Measurements from ENCODE around the gene STARD13. TPM values are rescaled to one million over a fixed set of nuclear protein-coding genes. Genes with fewer than 3 reads are reported as not detected.

STARD13 gene
- total and polyA plus RNA-seq, 9 donors, result 7.2 to 31.5 (median 14.0) TPM

DNA sequence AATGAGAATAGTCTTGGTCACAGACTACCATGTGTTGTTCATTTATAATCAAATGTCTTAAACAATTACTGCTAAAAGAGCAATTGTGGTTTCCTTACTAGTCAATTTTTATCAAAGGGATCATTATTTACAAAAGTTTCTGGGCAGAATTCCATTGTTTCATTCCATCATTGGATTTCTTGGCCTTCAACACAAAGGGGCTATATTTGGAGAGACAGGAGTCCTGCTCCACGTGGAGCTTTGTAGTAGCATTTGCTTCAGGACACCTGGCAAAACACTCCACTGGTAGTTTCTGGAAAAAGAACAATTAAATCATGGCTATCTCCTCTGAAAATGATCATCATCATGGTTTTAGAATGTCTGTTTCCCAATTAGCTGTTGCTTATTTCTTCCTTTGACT, 22.3 kb upstream of the STARD13 start:
- WGBS, 3 donors, result 6 to 7% (median 7%) methylated on average over 1 of the region's 1 CpG
- Histone ChIP-seq H3K4me1 (ENCODE audit: insufficient read depth) (no peaks in the 10 kb centered on the region), H3K36me3 (no peaks in the 10 kb centered on the region), H3K4me3 (no peak overlapping the region), H3K27ac (no peak overlapping the region), H3K27me3 (no peaks in the 10 kb centered on the region), H3K9me3 (no peaks in the 10 kb centered on the region)
- DNase-seq, result no peak
- TF ChIP-seq EP300 (IDR thresholded peaks at IDR 0.05), result no peak
- no peak for TF ChIP-seq POLR2A (IDR thresholded peaks at IDR 0.05)
- TF ChIP-seq, protein P1, sequence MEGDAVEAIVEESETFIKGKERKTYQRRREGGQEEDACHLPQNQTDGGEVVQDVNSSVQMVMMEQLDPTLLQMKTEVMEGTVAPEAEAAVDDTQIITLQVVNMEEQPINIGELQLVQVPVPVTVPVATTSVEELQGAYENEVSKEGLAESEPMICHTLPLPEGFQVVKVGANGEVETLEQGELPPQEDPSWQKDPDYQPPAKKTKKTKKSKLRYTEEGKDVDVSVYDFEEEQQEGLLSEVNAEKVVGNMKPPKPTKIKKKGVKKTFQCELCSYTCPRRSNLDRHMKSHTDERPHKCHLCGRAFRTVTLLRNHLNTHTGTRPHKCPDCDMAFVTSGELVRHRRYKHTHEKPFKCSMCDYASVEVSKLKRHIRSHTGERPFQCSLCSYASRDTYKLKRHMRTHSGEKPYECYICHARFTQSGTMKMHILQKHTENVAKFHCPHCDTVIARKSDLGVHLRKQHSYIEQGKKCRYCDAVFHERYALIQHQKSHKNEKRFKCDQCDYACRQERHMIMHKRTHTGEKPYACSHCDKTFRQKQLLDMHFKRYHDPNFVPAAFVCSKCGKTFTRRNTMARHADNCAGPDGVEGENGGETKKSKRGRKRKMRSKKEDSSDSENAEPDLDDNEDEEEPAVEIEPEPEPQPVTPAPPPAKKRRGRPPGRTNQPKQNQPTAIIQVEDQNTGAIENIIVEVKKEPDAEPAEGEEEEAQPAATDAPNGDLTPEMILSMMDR (IDR thresholded peaks at IDR 0.05), result no peak
- intact Hi-C loops (cut with DNase I), result no loop called here

DNA sequence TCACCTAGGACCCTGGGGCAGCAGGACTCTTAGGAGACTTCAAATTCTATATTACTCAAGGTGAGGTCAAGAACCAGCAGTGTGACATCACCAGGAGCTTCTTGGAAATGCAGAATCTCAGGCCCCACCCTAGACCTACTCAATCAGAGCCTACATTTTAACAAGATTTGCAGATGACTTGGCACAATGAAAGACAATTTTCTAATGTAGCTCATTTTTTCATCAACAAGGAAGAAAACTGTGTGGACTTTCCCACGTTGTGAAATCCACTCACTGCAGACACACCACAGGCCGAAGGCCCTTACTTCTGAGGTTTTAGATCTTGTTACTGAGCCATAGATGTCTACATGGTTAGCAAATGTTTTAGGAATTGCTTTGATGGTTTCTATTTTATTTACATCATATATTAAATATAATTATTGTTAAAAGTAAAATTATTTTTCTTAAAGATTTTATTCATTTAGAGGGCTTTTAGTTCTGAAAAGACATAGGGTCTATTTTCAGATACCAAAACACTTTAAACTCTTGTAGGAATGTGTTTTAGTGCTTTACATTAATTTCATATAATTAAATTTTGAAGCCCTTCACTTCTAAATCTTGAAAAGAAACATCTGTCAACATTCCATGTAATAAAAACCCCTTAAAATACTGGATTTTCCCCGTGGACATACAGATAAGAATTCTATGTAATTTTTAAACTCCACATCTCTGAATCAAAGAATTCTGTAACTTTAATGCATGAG, 18.5 kb upstream of the STARD13 start:
- no peak overlapping the region for H3K4me3 ChIP-seq
- no peak for DNase-seq

DNA sequence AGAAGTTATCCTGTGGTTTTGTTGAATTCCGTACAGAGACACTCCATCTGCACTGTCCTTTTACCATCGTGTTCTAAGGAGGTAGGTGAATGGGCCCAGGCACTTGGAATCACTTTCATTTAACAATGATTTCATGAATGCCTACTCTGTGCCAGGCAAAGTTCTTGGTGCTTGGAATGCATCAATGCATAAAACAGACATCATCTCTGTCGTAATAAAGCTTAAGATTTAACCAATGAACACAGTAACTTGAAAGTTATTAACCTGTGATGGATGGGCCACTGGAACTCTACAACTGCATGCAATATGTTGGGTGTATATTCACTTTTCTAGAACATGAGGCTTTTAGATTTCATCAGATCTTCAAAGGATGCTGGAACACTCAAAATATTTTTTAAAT, 14.1 kb upstream of the STARD13 start:
- Histone ChIP-seq H3K4me1 (ENCODE audit: insufficient read depth) (peaks cover 3% of the 10 kb centered on the region), H3K4me3 (no peak overlapping the region), H3K27ac (no peak overlapping the region), H3K36me3 (no peaks in the 10 kb centered on the region), H3K9me3 (no peaks in the 10 kb centered on the region), H3K27me3 (no peaks in the 10 kb centered on the region)
- no peak for DNase-seq
- TF ChIP-seq, protein P1 (IDR thresholded peaks at IDR 0.05), result no peak
- TF ChIP-seq POLR2A (IDR thresholded peaks at IDR 0.05) (no peak), EP300 (IDR thresholded peaks at IDR 0.05) (no peak)
- 85 to 89% (median 89%) methylated on average over 3 of the region's 3 CpGs for WGBS, 3 donors
- intact Hi-C loops (cut with DNase I), result no loop called here

More for the DNA sequence above, 18.5 kb upstream of the STARD13 start:
- TF ChIP-seq EP300 (IDR thresholded peaks at IDR 0.05), result no peak
- TF ChIP-seq, protein P1 (IDR thresholded peaks at IDR 0.05), result no peak
- no peak for TF ChIP-seq POLR2A (IDR thresholded peaks at IDR 0.05)
- 70 to 76% (median 70%) methylated on average over 3 of the region's 3 CpGs for WGBS, 3 donors
- Histone ChIP-seq H3K27me3 (no peaks in the 10 kb centered on the region), H3K36me3 (no peaks in the 10 kb centered on the region), H3K4me1 (ENCODE audit: insufficient read depth) (no peaks in the 10 kb centered on the region), H3K27ac (no peak overlapping the region), H3K9me3 (no peaks in the 10 kb centered on the region)
- intact Hi-C loops (cut with DNase I), result no loop called here

DNA sequence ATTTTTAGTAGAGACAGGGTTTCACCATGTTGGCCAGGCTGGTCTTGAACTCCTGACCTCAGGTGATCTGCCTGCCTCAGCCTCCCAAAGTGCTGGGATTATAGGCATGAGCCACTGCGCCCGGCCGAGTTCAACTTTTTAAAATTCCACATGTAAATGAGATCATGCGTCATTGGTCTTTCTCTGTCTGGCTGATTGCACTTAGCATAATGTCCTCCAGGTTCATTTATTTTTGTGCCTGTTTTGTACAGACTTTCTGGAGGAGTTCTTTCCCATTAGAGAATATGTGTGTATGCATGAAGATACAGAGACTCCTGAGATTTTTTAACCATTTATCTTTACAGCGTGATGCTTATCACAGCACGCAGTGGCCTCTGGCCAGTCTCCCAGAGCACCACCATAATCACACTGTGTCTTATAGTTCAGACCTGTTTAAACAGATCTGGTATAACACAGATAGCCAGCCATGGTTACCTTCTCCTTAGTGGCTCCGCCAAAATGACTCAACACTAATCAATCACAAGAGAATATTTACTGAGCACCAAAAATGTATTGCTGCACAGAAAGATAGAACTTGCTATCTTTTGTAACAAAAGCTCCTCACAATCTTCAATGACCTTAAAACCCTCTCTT, 11.4 kb upstream of the STARD13 start:
- H3K4me1 ChIP-seq (ENCODE audit: insufficient read depth), result peaks cover 3% of the 10 kb centered on the region
- DNase-seq, result no peak
- H3K27ac ChIP-seq, result no peak overlapping the region
- no peaks in the 10 kb centered on the region for H3K36me3 ChIP-seq
- TF ChIP-seq, protein P1 (IDR thresholded peaks at IDR 0.05), result no peak
- no peak for TF ChIP-seq EP300 (IDR thresholded peaks at IDR 0.05)
- TF ChIP-seq POLR2A (IDR thresholded peaks at IDR 0.05), result no peak
- WGBS, 3 donors, result 69 to 83% (median 73%) methylated on average over 7 of the region's 7 CpGs
- H3K27me3 ChIP-seq, result no peaks in the 10 kb centered on the region
- intact Hi-C loops (cut with DNase I), result no loop called here
- H3K4me3 ChIP-seq, result no peak overlapping the region
- no peaks in the 10 kb centered on the region for H3K9me3 ChIP-seq
